MCF 10A (cell line): ENCODE measurements around the gene TPP1. TPM values are rescaled to one million over a fixed set of nuclear protein-coding genes. Genes with fewer than 3 reads are reported as not detected.

Source experiments
- BruUV-seq: library from RNA; stranded (reverse); fragments of 400-500 nt; replicated peaks from 2 replicates; lab custom pipeline; 2021; lab: Mats Ljungman, UMichigan
- CTCF ChIA-PET: fragments of 300-600 bp; sonication (Branson Sonifier 250); formaldehyde crosslinking; extraction: SDS; loops from one replicate; lab custom pipeline; 2021; ENCODE audit warnings: antibody characterized with exemption, inconsistent platforms; lab: Yijun Ruan, JAX
- POLR2A ChIA-PET: fragments of 300-600, 350-650 bp; sonication (Branson Sonifier 250); formaldehyde crosslinking; extraction: SDS; loops from one replicate; lab custom pipeline; 2020; ENCODE audit warnings: antibody characterized with exemption, inconsistent platforms; lab: Yijun Ruan, JAX
- DNase-seq: peaks from one replicate; pipeline ENCODE4 v3.0.0-alpha.2; 2018; ENCODE audit not compliant: unreplicated experiment
- H3K27ac Mint-ChIP-seq: one replicate; pipeline ENCODE4 v1.8.0; 2022; ENCODE audit warnings: mild to moderate bottlenecking, low read depth, mixed read lengths; ENCODE audit not compliant: unreplicated experiment
- H3K27me3 Mint-ChIP-seq: one replicate; pipeline ENCODE4 v1.8.0; 2022; ENCODE audit warnings: mixed read lengths; ENCODE audit not compliant: insufficient read depth, unreplicated experiment
- H3K36me3 Mint-ChIP-seq: one replicate; pipeline ENCODE4 v1.8.0; 2022; ENCODE audit warnings: mild to moderate bottlenecking, moderate library complexity, mixed read lengths; ENCODE audit not compliant: insufficient read depth, unreplicated experiment
- H3K4me1 Mint-ChIP-seq: one replicate; pipeline ENCODE4 v1.8.0; 2022; ENCODE audit warnings: mixed read lengths; ENCODE audit not compliant: insufficient read depth, unreplicated experiment
- H3K4me3 Mint-ChIP-seq: one replicate; pipeline ENCODE4 v1.8.0; 2022; ENCODE audit warnings: mild to moderate bottlenecking, moderate library complexity, mixed read lengths; ENCODE audit not compliant: unreplicated experiment
- H3K9me3 Mint-ChIP-seq: one replicate; pipeline ENCODE4 v1.8.0; 2022; ENCODE audit warnings: mixed read lengths; ENCODE audit not compliant: unreplicated experiment
- intact Hi-C: fragments of 100-400 bp; cut with micrococcal nuclease; formaldehyde crosslinking; loops from 2 replicates; pipeline ENCODE4 v1.14.1; 2022
- total RNA-seq: library from RNA; stranded (reverse); gene quantifications from 2 replicates; pipeline ENCODE4 v1.2.3, GENCODE V29; 2022
- TF ChIP-seq, protein P1 (sequence below): fragments of 200-600 bp; IDR thresholded peaks from one replicate; pipeline ENCODE4 v1.8.0; 2022; ENCODE audit warnings: antibody characterized with exemption, mild to moderate bottlenecking; ENCODE audit not compliant: unreplicated experiment

The TPP1 gene
- total RNA-seq, 1 experiment from 2014 or later, result 26.9 TPM

GRCh38 chr11:6625156-6625831, 6.1 kb upstream of the TPP1 start:
- CTCF ChIA-PET, result interaction anchor here (0.7 kb wide), 1 partner anchor 58 kb away, joined by 3 read pairs; the partner anchor contains the start of gene MRPL17
- H3K4me1 Mint-ChIP-seq, result no peaks in the 10 kb centered on the region
- no peaks in the 10 kb centered on the region for H3K9me3 Mint-ChIP-seq
- H3K4me3 Mint-ChIP-seq, result no peak overlapping the region
- H3K27me3 Mint-ChIP-seq, result no peaks in the 10 kb centered on the region
- DNase-seq, result no peak
- no peak overlapping the region for H3K27ac Mint-ChIP-seq
- TF ChIP-seq, protein P1, sequence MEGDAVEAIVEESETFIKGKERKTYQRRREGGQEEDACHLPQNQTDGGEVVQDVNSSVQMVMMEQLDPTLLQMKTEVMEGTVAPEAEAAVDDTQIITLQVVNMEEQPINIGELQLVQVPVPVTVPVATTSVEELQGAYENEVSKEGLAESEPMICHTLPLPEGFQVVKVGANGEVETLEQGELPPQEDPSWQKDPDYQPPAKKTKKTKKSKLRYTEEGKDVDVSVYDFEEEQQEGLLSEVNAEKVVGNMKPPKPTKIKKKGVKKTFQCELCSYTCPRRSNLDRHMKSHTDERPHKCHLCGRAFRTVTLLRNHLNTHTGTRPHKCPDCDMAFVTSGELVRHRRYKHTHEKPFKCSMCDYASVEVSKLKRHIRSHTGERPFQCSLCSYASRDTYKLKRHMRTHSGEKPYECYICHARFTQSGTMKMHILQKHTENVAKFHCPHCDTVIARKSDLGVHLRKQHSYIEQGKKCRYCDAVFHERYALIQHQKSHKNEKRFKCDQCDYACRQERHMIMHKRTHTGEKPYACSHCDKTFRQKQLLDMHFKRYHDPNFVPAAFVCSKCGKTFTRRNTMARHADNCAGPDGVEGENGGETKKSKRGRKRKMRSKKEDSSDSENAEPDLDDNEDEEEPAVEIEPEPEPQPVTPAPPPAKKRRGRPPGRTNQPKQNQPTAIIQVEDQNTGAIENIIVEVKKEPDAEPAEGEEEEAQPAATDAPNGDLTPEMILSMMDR, result no peak
- intact Hi-C loops, result no loop called here
- no peaks in the 10 kb centered on the region for H3K36me3 Mint-ChIP-seq
- POLR2A ChIA-PET, result interaction anchor here (0.7 kb wide), 1 partner anchor 10 kb away, joined by 3 read pairs; no protein-coding TSS in a partner anchor
- BruUV-seq, result no TSS peak

- Mint-ChIP-seq H3K4me3 (no peak overlapping the region), H3K27me3 (no peaks in the 10 kb centered on the region), H3K9me3 (no peaks in the 10 kb centered on the region), H3K27ac (no peak overlapping the region), H3K4me1 (no peaks in the 10 kb centered on the region), H3K36me3 (no peaks in the 10 kb centered on the region)
- no TSS peak for BruUV-seq
- ChIA-PET CTCF (interaction anchor here (1.0 to 1.7 kb wide), 2 partner anchors 11 to 57 kb away, joined by 4 read pairs; no protein-coding TSS in a partner anchor), POLR2A (no interaction called here)
- DNase-seq, result no peak
- intact Hi-C loops, result no loop called here
- TF ChIP-seq, protein P1, result no peak
These were observed 4.5 kb upstream of the TPP1 start for GRCh38 chr11:6623391-6624363.

DNA sequence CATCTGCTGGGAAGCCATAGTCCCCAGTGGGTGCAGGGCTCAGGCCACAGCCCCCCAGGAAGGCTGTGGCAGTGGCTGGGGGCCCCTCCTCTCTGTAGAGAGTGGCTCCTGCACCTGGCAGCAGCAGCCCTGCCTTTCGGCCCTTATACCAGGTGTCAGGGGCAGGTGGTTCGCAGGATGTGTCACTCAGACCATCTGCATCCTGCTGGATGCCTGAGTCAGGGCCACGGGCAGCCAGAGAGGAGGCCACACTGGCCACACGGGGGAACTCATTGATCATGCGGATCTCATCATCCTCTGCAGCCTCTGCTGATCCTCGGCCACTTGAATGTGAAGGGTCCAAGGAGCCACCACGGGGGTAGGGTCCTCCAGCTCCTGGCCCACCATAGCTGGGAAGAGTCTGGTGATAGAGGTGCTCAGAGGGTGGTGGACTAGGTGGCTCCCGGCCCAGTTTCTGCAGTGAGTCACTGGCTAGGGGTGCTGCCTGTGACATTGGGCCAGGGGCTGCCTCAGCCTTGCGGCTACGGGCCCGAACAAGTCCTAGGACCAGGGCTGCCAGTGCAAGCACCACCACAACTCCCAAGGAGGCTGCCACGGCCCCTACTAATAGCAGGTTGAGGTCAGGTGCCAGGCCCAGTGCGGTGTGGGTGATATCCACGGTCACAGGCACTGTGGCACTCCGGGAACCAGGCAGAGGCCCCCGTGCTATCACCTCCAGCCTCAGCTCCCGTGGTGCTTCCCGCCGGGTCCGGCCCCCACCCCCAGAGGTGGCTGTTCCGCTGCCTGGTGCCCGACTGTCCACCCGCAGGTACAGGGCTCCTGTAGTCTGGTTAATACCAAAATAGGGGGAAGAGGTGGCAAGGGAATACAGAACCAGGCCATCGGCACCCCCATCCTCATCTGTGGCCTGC, 3.3 kb upstream of the TPP1 start:
- Mint-ChIP-seq H3K36me3 (no peaks in the 10 kb centered on the region), H3K27ac (no peak overlapping the region), H3K27me3 (no peaks in the 10 kb centered on the region), H3K4me3 (no peak overlapping the region), H3K9me3 (no peaks in the 10 kb centered on the region), H3K4me1 (no peaks in the 10 kb centered on the region)
- POLR2A ChIA-PET, result interaction anchor here (1.0 to 4.6 kb wide), 3 partner anchors 10 to 60 kb away, joined by 5 to 56 read pairs (median 8); partner anchors contain the start of genes ILK, MRPL17, RRP8 and TAF10
- CTCF ChIA-PET, result interaction anchor here (0.5 to 1.7 kb wide), 5 partner anchors 58 to 602 kb away, joined by 3 to 15 read pairs (median 4); partner anchors contain the start of gene MRPL17
- TF ChIP-seq, protein P1, result no peak
- BruUV-seq, result no TSS peak
- intact Hi-C loops, result no loop called here
- no peak for DNase-seq
